Measurements from ENCODE around the gene ANKRD18A. TPM values are rescaled to one million over a fixed set of nuclear protein-coding genes. Genes with fewer than 3 reads are reported as not detected.
A peak's percentile ranks its signal among the peaks of the same experiment; 100 is the strongest.

The ANKRD18A gene
- total and polyA plus RNA-seq, 2 of the 13 experiments (the other 11 are each of a cell fraction or from before 2014, with no cell fraction given) = 5.9 to 7.6 TPM

GRCh38 chr9:38620483-38621433, at the start of gene ANKRD18A (continued):
- TF ChIP-seq ZGPAT (CRISPR knock-in tag; IDR thresholded peaks at IDR 0.05) (peak; percentile 85; the same call in 1 of the 2 replicates), MZF1 (CRISPR knock-in tag; IDR thresholded peaks at IDR 0.05; ENCODE audit: borderline replicate concordance) (no peak), ZNF292 (CRISPR knock-in tag; IDR thresholded peaks at IDR 0.05; ENCODE audit: borderline replicate concordance, low read depth) (no peak; the same call in 1 of the 2 replicates), ZNF674 (CRISPR knock-in tag; IDR thresholded peaks at IDR 0.05; ENCODE audit: low read depth) (no peak; the same call in 1 of the 2 replicates), CAMTA2 (CRISPR knock-in tag; IDR thresholded peaks at IDR 0.05; ENCODE audit: borderline replicate concordance) (peak; percentile 64; the same call in 1 of the 2 replicates), TIGD3 (CRISPR knock-in tag; IDR thresholded peaks at IDR 0.05; ENCODE audit: borderline replicate concordance) (no peak), CBX1 (IDR thresholded peaks at IDR 0.05; ENCODE audit: low read depth) (peak; percentile 25), ZNF660 (CRISPR knock-in tag; IDR thresholded peaks at IDR 0.05; ENCODE audit: borderline replicate concordance, low read depth) (no peak), IKZF4 (CRISPR knock-in tag; IDR thresholded peaks at IDR 0.05; ENCODE audit: borderline replicate concordance, low read depth, not compliant biosample characterization) (no peak), JDP2 (CRISPR knock-in tag; IDR thresholded peaks at IDR 0.05; ENCODE audit: borderline replicate concordance) (no peak), ZNF777 (CRISPR knock-in tag; IDR thresholded peaks at IDR 0.05) (peak; percentile 11; the same call in 1 of the 2 replicates), HCFC1 (IDR thresholded peaks at IDR 0.05; ENCODE audit: low read depth, low read length) (no peak), ESRRA (CRISPR knock-in tag; IDR thresholded peaks at IDR 0.05; ENCODE audit: low read depth) (no peak), ZSCAN25 (CRISPR knock-in tag; IDR thresholded peaks at IDR 0.05) (no peak), KAT8 (CRISPR knock-in tag; IDR thresholded peaks at IDR 0.05) (peak; percentile 81), HDAC1 (CRISPR knock-in tag; IDR thresholded peaks at IDR 0.05) (peak; percentile 90), SMAD1 (CRISPR knock-in tag; IDR thresholded peaks at IDR 0.05; ENCODE audit: borderline replicate concordance, low read depth) (no peak; the same call in 1 of the 2 replicates), ELF3 (CRISPR knock-in tag; IDR thresholded peaks at IDR 0.05) (peak; percentile 59; the same call in 1 of the 2 replicates), ZNF768 (CRISPR knock-in tag; IDR thresholded peaks at IDR 0.05) (no peak; the same call in 1 of the 2 replicates), MATR3 (CRISPR knock-in tag; IDR thresholded peaks at IDR 0.05) (no peak)
- TF ChIP-seq, protein P1, sequence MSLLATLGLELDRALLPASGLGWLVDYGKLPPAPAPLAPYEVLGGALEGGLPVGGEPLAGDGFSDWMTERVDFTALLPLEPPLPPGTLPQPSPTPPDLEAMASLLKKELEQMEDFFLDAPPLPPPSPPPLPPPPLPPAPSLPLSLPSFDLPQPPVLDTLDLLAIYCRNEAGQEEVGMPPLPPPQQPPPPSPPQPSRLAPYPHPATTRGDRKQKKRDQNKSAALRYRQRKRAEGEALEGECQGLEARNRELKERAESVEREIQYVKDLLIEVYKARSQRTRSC (CRISPR knock-in tag; IDR thresholded peaks at IDR 0.05; ENCODE audit: low read depth) = no peak
- TF ChIP-seq, protein P2, sequence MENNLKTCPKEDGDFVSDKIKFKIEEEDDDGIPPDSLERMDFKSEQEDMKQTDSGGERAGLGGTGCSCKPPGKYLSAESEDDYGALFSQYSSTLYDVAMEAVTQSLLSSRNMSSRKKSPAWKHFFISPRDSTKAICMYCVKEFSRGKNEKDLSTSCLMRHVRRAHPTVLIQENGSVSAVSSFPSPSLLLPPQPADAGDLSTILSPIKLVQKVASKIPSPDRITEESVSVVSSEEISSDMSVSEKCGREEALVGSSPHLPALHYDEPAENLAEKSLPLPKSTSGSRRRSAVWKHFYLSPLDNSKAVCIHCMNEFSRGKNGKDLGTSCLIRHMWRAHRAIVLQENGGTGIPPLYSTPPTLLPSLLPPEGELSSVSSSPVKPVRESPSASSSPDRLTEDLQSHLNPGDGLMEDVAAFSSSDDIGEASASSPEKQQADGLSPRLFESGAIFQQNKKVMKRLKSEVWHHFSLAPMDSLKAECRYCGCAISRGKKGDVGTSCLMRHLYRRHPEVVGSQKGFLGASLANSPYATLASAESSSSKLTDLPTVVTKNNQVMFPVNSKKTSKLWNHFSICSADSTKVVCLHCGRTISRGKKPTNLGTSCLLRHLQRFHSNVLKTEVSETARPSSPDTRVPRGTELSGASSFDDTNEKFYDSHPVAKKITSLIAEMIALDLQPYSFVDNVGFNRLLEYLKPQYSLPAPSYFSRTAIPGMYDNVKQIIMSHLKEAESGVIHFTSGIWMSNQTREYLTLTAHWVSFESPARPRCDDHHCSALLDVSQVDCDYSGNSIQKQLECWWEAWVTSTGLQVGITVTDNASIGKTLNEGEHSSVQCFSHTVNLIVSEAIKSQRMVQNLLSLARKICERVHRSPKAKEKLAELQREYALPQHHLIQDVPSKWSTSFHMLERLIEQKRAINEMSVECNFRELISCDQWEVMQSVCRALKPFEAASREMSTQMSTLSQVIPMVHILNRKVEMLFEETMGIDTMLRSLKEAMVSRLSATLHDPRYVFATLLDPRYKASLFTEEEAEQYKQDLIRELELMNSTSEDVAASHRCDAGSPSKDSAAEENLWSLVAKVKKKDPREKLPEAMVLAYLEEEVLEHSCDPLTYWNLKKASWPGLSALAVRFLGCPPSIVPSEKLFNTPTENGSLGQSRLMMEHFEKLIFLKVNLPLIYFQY (CRISPR knock-in tag; IDR thresholded peaks at IDR 0.05; ENCODE audit: borderline replicate concordance) = no peak
